ENCODE results near the gene TRPM6. TPM values are rescaled to one million over a fixed set of nuclear protein-coding genes. Genes with fewer than 3 reads are reported as not detected.

TRPM6 gene
- total and polyA plus RNA-seq, 11 donors: 0.08 to 0.75 (median 0.34) TPM; not detected in 2

DNA sequence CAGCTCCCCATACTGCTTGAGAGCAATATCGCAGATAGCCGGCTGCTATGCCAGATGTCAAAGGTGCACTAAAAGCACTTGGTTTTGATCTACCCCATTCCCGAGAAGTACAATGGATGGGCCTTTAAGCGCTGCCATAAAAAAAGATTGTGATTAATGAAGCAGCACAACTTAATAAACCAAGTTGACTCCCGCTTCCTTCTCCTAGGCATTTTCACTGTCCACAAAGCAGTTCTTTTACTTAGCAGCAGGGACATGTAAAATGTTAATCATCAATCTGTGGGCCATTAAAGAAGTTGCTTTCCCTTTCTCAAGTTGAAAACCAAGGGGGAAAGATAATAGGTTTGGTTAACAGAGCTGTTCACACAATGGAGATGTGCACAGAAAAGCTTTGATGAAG lies 176.4 kb downstream of the TRPM6 start:
- ATAC-seq (no peak), DNase-seq (no peak)
- Histone ChIP-seq H3K4me3 (no peak overlapping the region), H3K36me3 (no peaks in the 10 kb centered on the region), H3K9me3 (no peaks in the 10 kb centered on the region), H3K27ac (no peak overlapping the region), H3K4me1 (no peaks in the 10 kb centered on the region), H3K27me3 (no peaks in the 10 kb centered on the region)
- no peak for TF ChIP-seq POLR2A (IDR thresholded peaks at IDR 0.05)
- TF ChIP-seq, protein P1, sequence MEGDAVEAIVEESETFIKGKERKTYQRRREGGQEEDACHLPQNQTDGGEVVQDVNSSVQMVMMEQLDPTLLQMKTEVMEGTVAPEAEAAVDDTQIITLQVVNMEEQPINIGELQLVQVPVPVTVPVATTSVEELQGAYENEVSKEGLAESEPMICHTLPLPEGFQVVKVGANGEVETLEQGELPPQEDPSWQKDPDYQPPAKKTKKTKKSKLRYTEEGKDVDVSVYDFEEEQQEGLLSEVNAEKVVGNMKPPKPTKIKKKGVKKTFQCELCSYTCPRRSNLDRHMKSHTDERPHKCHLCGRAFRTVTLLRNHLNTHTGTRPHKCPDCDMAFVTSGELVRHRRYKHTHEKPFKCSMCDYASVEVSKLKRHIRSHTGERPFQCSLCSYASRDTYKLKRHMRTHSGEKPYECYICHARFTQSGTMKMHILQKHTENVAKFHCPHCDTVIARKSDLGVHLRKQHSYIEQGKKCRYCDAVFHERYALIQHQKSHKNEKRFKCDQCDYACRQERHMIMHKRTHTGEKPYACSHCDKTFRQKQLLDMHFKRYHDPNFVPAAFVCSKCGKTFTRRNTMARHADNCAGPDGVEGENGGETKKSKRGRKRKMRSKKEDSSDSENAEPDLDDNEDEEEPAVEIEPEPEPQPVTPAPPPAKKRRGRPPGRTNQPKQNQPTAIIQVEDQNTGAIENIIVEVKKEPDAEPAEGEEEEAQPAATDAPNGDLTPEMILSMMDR (IDR thresholded peaks at IDR 0.05): no peak
- 78 to 95% (median 87%) methylated on average over 5 of the region's 5 CpGs for WGBS, 4 donors
- intact Hi-C loops (cut with DNase I): no loop called here

GRCh38 chr9:74697535-74697934 lies 190.2 kb downstream of the TRPM6 start:
- intact Hi-C loops (cut with DNase I): no loop called here
- Histone ChIP-seq H3K36me3 (no peaks in the 10 kb centered on the region), H3K9me3 (no peaks in the 10 kb centered on the region), H3K4me1 (no peaks in the 10 kb centered on the region), H3K4me3 (no peak overlapping the region), H3K27me3 (peaks cover 0 to 3% (median 0%) of the 10 kb centered on the region in 9 donors), H3K27ac (no peak overlapping the region)
- WGBS, 4 donors: 52 to 59% (median 56%) methylated on average over 2 of the region's 2 CpGs
- ATAC-seq (no peak), DNase-seq (no peak)
- TF ChIP-seq, protein P1 (IDR thresholded peaks at IDR 0.05): no peak
- no peak for TF ChIP-seq POLR2A (IDR thresholded peaks at IDR 0.05)

- DNase-seq (no peak), ATAC-seq (no peak)
- intact Hi-C loops (cut with DNase I): no loop called here
- TF ChIP-seq POLR2A (IDR thresholded peaks at IDR 0.05): no peak
- TF ChIP-seq, protein P1 (IDR thresholded peaks at IDR 0.05): no peak
- WGBS, 4 donors: 77 to 86% (median 78%) methylated on average over 1 of the region's 1 CpG
- no peak overlapping the region for H3K4me3 ChIP-seq
- peaks cover 0 to 3% (median 0%) of the 10 kb centered on the region in 9 donors for H3K27me3 ChIP-seq
- no peaks in the 10 kb centered on the region for H3K4me1 ChIP-seq
- no peak overlapping the region for H3K27ac ChIP-seq
- H3K36me3 ChIP-seq: no peaks in the 10 kb centered on the region
- no peaks in the 10 kb centered on the region for H3K9me3 ChIP-seq
These were observed 191.2 kb downstream of the TRPM6 start for GRCh38 chr9:74696520-74696919.

DNA sequence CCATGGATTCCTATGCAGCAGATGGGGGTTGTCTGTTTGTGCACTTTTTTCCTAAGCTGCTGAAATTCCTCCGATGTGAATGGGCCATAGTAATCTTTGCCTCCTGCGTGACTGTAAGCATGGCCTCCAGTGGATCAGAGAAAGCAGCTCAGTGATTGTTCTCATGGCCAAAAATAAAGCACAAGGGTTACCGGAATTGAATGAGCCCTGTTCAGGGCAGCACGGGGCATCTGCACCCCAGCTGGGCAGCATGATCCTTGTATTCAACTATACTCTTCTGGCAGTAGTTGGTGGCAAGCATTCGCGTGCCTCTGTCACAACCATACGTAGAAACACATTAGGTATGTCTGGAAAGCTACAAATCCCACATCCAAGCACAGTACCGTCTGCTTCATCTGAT lies 196.7 kb downstream of the TRPM6 start:
- Histone ChIP-seq H3K36me3 (no peaks in the 10 kb centered on the region), H3K4me1 (no peaks in the 10 kb centered on the region), H3K4me3 (no peak overlapping the region), H3K27ac (no peak overlapping the region), H3K27me3 (no peaks in the 10 kb centered on the region), H3K9me3 (no peaks in the 10 kb centered on the region)
- DNase-seq: no peak
- ATAC-seq: no peak
- intact Hi-C loops (cut with DNase I): no loop called here
- TF ChIP-seq, protein P1 (IDR thresholded peaks at IDR 0.05): no peak
- no peak for TF ChIP-seq POLR2A (IDR thresholded peaks at IDR 0.05)
- 78 to 83% (median 79%) methylated on average over 8 of the region's 8 CpGs for WGBS, 4 donors
